Measurements from ENCODE around the gene YPEL2.

The YPEL2 gene

DNA sequence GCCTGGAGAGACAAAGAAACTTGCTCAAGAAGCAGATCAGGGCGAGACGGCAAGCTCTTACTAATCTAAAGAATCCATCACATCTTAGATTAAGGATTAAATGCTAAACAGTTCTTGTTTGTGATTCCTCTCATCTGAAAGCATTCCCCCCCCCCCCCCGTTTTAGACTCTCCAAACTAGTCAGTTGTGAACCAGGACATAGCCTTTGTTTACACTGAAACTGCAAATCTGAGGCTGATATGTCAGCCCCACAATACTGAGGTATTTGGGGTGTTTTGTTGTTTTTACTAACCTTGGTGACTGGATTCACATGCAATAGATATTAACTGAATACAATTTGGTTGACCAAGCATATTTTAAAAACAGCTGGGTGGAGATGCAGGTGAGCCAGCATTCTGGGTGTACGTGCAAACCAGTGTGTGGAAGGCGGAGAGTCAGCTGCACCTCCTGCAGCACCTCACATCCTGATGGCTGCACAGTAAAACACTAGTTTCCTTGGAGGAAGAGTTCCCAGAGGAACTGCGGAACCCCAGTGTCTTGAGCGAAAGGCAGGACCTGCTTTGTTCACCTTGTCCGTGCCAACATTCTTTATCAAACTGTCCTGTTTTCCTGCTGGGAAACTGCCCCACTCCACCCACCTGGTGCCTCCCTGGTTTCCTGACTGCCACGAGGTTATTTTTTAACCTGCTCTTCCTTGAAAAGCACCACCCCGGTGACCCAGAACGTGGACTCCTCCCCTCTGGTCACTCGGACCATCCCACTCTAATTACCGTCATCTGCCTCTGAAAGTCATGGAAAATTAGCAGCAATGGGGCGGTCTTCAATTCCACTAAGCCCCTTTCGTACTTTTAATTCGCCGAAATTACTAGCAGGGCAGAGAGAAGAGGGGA lies 1.2 kb upstream of the YPEL2 start:
- DNase-seq: no peak

DNA sequence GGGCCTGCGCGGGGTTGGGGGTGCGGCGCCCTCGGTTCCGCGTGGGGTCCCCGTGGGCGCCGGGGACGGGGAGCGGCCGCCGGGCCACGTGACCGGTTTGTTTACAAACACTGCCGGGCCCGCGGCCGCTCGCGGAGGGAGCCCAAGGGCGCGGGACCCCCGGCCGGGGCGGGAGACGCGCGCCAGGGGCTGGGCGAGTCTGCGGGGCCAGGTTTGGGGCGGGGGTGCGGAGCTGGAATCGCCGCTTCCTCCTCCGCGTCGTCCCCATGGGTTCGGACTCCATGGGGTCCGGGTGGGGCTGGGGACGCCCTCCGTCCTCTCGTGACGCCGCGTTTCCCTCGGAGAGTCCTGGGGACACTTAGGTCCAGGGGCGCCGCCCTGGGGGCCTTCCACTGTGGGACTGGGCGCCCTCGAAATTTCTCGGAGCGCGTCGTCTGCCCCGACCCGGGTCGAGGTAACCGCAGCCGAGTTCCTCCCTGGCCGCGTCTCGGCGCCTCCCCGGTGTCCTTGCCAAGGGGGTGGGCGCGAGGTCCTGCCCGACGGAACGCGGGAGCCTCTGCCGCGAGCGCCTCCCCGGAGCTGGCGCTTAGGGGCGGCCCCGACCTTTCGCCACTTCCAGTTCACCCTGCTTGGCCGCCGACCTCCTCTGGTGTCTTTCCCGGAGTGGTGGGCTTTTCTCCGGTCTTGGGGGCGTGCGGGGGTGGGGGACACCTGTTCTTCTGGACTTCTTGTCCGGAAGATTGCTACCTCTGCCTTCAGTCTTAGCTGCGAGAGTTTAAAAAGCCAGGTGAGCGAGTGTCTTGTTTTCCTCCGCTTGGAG lies 684 bp downstream of the YPEL2 start:
- DNase-seq: no peak

DNA sequence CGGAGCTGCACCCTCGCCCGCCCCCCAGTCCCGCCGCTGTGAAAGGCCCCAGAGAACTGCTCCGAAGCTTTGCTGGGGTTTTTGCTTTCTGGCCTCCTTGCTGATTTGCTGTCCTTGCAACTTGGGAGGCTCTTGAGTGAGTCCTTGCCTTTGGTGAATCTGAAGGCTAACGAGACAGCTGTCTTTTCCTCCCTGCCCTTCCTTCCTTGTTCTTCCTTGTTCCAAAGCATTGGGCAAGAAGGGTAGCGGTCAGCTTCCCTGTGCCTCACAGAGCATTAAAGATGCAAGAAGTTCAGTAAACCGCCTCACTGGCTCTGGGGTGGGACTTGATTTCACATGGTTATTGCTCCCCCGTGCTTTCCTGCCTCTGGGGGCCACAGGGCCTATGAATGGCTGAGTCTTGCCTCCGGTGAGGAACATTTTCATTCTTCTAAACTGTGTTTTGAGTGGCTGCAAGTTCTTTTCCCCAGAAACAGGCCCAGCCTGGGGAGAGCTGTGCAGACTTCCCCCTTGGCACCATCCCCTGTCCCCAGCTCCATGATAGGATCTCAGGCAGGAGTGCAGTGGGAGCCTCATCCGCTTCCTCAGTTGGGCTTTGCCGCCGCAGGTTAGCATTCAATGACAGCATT lies 1.4 kb downstream of the YPEL2 start:
- no peak for DNase-seq

DNA sequence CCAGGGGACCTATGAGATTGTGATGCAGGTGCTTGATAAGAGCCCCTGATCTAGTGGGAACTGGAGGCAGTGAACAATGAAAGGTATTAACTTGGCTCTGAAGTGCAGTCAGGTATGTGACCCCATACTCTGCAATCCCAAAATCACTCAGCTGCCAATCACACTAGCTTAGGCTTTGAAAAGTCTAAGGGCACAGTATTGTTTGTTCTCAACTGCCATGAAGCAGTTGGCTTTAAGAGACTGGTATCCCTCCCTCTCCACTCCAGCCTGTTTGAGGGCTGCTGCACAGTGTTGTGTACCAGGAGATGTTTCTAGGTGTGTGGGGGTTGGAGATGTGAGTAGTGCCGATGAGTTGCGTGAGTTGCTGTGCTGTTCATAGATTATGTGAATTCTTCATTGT lies 2.4 kb downstream of the YPEL2 start:
- DNase-seq: no peak

DNA sequence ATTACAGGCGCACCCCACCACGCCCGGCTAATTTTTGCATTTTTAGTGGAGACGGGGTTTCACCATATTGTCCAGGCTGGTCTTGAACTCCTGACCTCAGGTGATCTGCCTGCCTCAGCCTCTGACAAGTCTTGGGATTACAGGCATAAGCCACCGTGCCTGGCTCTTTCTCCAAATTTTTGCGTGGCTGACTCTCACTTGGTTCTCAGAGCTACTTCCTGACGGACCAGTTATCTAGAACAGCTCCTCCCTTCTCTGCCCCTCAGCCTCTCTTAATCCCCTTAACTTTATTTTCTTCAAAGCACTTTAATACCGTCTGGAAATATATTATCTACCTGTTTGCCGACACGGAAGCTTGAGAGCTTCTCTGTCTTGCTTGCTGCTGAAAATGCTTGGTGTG lies 4.2 kb downstream of the YPEL2 start:
- DNase-seq: no peak

DNA sequence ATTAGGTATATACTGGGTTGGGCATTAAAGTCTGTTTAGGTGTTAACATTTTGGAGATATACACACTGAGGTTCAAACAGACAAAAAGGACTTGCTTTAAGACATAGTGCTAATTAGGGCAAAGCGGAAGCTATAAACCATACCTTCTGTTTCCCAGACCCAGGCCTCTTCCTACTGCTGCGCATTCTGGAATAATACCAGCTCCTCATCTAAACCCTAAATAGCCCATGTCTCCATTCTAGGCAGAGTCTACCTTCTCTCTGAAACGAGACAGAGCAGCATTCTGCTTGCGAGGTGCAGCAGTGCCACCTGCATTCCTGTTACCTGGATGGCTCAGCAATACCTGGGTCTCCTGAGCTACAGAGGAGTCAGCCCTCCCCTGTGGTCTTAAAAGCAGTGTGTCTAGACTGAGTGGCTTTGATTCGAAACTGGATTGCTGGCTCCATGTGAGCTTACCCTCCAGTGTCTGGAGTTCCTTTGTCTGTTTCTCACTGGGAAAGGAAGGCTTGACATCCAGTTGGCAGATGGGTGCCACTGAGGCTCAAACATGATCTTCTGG lies 6.4 kb downstream of the YPEL2 start:
- DNase-seq: no peak

DNA sequence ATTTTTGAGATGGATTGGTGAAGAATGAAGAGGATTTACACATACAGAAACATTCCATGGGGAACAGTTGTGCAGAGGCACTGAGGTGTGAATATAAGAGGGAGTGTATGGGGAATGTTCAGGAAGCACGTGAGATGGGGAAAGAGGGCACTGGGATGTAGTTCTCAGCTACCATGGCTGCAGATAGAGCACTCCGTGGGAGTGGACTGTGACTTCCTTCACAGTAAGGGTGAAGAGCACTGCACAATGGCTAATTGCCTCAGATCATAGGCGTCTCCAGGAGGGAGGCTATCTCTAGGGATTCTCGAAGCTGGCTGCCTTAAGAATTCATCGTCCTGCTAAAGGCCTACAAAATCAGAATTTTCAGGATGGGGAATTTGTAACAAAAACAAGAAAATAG lies 7.0 kb downstream of the YPEL2 start:
- DNase-seq: no peak

DNA sequence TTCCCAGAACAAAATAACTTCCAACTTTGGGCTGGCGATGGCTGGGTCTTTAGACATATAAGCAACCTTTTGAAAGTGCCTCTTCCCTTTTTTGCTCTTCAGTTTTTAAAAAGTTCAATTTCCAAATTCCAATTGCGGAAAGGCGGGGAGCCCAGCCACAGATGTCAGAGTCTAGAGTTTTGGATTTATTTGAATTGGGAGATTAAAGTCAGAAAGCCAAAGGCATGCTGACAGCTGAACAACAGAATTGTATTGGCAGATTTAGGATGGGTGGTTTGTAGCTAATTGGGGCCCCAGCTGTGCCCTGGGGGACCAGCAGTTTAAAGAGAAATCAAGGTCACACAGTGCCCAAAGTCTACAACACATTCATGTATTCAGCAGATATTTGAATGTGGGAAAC lies 10.5 kb downstream of the YPEL2 start:
- no peak for DNase-seq

DNA sequence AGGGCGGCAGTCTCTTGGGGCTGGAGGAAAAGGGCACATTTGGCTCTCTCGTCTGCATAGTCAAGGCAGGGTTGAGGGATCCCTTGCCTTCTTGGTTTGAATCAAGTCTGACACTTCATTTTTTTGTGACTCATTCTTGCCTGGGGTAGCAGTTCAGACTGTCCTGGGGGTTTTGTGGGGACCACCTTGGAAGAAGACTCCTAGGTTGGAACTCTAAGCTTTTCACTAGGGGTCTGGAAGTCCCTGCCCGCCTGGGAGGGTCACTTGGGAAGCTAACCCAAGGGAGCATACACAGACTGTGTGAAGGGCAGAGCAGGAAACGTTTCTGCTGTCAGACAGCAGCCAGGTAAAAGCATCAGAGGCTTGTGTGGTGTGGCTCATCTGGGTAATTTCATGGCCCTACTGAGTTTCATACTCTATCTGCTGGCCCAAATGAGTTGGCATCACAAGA lies 11.3 kb downstream of the YPEL2 start:
- DNase-seq: no peak

DNA sequence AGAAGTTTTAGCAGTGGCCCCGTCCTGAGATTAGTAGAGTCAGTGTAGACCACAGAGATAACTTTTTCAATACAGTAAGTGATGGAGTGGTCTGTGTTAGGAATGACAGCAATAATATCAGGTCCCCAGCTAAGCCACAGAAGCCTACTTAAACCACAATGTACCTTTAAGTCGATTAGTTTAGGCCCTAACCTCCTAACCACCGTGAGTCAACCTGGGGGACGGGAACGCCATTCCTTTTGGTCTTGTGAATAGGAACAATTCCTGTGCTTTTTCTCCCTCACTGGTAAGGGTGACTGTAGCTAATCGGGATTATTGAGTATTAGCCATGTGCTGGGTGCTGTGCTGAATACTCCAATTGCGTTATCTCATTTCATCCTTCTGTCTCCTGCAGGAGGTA lies 14.0 kb downstream of the YPEL2 start:
- no peak for DNase-seq

DNA sequence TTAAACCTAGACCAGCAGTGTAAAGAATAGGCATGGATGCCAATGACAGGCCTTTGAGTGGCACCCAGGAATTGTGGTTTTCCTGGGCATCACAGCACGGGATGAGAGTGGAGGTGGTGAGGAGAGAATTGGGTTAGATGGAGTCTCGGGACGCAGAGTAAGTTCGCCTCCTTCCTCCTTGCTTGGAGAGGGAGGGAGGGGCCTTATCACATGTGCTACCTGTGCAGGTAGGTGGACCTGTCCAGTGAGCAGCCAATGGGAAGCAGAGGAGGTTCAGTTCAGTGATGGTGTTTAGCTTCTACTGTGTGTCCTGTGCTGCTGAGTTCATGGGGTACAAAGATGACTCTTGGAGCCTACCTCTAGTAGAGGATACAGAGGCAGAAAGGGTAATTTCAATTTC lies 14.9 kb downstream of the YPEL2 start:
- DNase-seq: no peak

DNA sequence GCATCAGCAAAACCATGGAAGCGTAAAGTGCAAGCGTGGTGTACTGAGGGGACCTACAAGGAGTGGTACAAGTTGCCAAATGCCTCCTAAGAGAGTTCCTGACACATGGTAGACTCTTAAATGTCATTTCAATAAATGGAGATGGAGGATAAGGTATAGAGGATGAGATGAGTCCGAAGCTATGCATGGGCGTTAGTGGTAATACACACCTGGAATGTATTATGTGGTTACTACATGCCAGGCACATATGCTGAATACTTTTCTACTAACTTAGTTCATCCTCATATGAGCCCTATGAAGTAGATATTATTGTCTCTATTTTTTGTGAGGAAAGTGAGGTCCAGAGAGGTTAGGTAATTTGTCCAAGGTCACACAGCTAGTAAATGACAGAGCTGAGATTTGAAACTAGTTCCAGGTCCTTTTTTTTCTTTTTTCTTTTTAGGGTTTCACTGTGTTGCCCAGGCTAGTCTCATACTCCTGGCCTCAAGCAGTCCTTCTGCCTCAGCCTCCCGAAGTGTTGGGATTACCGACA lies 15.5 kb downstream of the YPEL2 start:
- DNase-seq: no peak

DNA sequence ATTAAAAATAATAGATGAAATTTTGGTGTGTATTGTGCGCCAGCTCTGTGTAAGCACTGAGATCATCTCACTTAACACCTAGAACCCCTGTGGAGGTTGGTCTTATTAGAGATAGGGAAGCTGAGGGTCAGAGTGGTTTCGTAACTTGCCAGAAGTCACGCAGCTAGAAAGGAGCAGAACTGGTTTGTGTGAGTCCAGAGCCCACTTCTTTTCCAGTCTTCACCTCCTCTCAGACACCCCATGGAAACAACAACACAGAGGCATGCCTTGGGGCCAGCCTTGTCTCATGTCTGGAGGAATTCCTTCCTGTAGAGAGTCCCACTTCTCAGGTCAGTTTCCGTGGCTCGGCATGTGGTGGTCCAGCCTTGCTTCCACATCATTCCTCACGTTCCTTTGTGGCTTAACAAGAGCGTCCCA lies 16.5 kb downstream of the YPEL2 start:
- DNase-seq: no peak

DNA sequence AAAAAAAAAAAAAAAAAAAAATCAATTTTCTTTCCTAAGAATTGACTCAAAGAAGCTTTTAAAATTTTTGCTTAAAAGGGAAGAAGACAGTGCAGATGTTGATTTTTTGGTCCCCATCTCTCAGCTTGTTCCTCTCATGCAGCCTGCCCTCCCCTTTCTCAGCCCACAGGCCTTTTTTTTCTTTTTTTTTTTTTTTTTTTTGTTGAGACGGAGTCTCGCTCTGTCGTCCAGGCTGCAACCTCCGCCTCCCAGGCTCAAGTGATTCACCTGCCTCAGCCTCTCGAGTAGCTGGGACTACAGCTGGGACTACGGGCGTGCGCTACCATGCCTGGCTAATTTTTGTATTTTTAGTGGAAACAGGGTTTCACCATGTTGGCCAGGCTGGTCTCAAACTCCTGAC lies 17.7 kb downstream of the YPEL2 start:
- no peak for DNase-seq

DNA sequence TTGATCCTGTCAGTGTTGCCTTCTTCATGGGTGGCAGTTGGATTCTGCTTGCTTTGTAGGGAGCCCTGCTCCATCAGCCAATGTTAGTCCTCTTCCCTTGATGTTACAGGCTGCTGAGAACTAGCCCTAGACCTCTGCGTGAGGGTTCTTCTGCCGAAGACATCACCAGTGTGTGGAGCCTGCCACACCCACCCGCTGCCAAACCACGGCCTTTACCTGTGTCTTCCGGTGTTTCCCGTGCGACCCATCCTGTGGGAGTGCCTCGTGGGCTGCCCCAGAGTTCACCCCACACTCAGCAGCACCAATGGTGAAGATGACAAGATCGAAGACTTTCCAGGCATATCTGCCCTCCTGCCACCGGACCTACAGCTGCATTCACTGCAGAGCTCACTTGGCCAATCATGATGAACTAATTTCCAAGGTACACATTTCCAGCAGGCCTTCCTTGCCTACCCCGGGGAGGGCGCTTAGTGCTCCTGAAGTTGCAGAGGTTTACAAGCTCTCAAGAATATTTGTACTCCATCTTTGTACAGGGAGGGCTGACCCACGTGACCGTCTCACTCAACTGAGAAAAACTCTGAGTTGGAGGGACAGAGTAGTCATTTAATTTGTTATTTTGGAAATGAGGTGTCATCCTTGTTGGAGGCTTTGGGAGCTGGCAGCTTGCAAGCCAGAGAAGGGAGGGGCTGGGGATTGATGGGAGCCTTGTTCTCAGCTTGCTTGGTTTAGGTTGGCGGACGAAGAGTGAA lies 21.8 kb downstream of the YPEL2 start:
- no peak for DNase-seq

DNA sequence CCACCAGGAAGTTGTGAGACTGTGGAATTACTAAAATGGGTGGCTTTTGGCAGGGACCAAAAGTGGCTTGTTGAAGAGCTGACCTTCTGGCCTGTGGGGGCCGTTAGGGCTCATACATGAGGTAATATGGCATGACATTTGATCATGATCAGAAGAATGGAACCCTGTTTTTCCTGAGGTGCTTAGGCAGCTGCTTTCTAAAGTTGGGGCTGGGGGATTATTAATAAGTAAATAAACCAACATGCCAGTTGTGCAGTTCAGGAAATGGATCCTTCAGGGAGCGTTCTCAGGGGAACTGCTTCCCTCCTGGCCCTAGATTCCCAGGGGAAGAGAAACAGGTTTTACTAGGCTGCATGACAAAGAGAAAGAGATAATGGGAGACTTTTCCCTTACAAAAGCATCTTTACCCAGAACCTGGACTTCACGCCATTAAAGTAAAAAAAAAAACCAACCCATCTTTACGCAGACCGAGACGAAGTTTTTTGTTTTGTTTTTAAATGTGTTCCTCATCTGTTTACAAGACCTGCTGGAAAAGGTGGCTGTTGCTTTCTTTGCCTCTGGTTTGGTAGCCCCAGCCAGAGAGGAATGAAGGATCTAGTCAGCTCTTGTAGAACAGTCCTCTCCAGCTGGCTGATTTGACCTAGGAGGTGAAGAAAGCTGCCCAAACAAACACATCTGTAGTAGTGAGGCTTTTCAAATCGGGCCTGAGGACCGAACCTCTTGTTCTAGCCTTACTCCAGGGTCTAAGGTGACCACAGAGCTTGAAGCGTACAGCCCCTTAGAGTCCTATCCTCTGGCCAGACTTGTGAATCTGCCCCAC lies 22.7 kb downstream of the YPEL2 start:
- DNase-seq: no peak

DNA sequence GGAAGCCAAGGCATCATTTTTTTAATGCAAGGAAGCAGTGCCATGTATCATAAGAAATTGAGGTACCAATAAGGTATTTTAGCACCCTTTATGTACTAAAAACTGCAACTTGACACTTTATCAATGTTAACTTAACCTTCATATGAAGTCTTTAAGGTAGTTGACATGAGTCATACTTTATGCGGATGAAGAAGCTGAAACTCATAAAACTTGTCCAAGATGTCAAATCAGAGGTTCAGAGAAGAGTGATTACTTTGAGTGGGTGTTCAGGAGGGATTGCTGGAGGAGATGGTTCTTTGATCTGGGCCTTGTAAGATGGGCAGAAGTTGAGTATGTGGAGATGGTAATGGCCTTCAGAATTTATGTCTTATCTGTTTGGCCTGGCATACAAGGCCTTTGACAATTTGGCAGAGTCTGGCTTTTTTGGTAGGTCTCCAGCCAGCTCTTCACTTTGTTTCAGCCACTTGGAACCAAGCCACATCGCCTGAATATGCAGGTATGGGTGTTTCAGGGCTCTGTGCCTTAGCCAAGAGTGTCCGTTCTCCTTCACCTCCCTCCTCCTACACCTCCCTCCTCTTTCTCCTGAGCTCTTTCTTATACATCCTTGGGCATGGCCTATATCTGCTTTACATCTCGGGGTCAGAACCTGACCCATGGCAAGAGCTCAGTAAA lies 23.7 kb downstream of the YPEL2 start:
- DNase-seq: no peak

DNA sequence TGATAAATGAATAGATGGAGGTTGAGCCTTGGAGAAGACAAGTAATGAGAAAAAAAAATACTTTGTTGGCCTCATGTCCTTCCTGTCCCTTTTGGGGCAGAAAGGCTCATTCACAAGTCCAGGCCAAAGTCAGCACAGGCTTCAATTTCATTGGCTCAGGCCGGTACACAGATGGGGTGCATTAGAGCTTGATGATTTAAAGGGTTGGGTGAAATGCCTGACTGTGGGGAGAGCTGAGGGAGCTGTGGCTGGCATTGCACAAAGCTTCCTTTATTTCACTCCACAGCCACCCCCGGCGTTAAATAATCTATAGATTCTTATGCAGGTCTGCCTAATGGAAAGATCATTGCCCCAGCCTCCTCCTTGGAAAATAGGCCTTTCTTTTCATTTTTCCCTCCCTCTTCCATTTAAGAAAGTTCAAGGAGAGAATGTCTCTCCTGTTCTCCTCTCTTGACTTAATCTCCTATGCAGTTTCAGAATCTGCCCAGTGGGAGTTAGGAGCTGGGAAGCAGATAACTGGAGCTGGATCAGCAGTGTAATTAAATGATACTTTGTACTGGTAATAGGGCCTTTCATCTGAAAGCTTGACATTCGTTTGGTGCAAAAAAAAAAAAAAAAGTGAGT lies 24.4 kb downstream of the YPEL2 start:
- DNase-seq: no peak

DNA sequence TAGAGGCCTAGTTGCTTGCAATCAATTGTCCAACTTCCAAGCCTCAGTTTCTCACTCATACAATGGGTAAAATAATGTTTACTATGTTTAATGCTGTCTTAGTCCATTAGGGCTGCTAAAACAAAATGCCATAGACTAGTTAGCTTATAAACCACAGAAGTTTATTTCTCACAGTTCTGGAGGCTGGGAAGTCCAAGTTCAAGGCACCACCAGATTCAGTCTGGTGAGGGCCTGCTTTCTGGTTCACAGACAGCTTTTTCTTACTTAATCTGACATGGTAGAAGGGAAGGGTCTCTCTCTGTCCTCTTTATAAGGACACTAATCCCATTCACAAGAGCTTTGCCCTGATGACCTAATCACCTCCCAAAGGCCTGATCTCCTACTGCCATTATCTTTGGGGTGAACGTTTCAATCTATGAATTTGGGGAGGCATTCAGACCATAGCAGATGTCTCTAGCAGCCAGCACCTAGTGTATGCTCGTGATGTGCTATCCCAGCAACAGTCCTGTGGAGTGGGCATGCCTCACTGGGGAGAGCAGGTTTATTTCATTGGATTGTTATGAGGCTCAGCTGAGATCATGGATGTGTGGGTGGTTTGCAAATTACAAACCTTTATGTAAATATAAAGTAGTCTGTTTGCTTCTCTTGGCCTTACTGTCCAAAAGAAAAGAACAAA lies 25.2 kb downstream of the YPEL2 start:
- DNase-seq: no peak

DNA sequence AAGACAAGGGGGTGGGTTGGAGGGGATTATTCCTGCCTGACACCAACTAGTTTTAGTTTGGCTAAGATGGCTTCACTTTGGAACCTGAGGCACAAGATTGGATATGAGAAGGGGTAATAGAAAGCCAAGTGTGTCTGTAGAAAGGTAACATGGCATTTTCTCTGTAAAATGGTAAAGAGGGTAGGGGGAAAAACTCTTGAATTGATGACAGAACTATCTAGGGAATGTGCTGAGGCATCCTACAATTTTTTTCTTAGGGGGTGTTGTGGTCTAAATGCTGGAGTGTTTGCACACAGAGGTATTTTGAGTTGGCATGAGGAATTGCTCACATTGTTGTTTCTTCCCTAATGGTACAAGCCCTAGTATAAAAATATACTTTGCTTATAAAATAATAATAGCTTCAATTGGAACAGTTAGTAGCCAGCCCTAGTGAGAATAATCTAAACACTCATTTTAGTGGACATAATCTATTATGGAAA lies 25.8 kb downstream of the YPEL2 start:
- no peak for DNase-seq
